Measurements from ENCODE around the gene EHBP1. TPM values are rescaled to one million over a fixed set of nuclear protein-coding genes. Genes with fewer than 3 reads are reported as not detected.

EHBP1 gene
- total and polyA plus RNA-seq, 7 experiments from 2014 or later = 12.3 to 31.5 (median 27.7) TPM

GRCh38 chr2:62765619-62766376, 60.3 kb downstream of the EHBP1 start:
- Histone ChIP-seq H3K27me3 (ENCODE audit: control insufficient read depth in 2 of 2, insufficient read depth in 2 of 2, low read length in 2 of 2) (no peaks in the 10 kb centered on the region), H3K9me3 (ENCODE audit: control insufficient read depth in 2 of 3, low read length in 3 of 3) (no peaks in the 10 kb centered on the region), H3K36me3 (ENCODE audit: control insufficient read depth in 2 of 3, insufficient read depth in 3 of 3, low read length in 3 of 3) (no peaks in the 10 kb centered on the region), H3K27ac (ENCODE audit: low read depth, low read length) (no peak overlapping the region), H3K4me1 (ENCODE audit: control insufficient read depth in 2 of 2, insufficient read depth in 2 of 2, low read length in 2 of 2) (no peaks in the 10 kb centered on the region), H3K4me3 (ENCODE audit: low read length) (no peak overlapping the region)
- intact Hi-C loops (cut with micrococcal nuclease) = no loop called here
- POLR2A ChIA-PET = no interaction called here
- peaks cover 3 to 35% (median 4%) of the 10 kb centered on the region in 5 donors for H3K36me3 Mint-ChIP-seq
- H3K9me3 Mint-ChIP-seq = peaks cover 0 to 4% (median 0%) of the 10 kb centered on the region in 11 donors
- H3K27me3 Mint-ChIP-seq = no peaks in the 10 kb centered on the region
- H3K4me1 Mint-ChIP-seq = peaks cover 0 to 23% (median 12%) of the 10 kb centered on the region in 7 donors
- CTCF ChIA-PET = no interaction called here
- no peak overlapping the region for H3K4me3 Mint-ChIP-seq
- ATAC-seq (no peak), DNase-seq (no peak)
- no peak overlapping the region for H3K27ac Mint-ChIP-seq

- Histone ChIP-seq H3K4me1 (ENCODE audit: control insufficient read depth in 2 of 2, insufficient read depth in 2 of 2, low read length in 2 of 2) (no peaks in the 10 kb centered on the region), H3K27ac (ENCODE audit: low read depth, low read length) (no peak overlapping the region), H3K27me3 (ENCODE audit: control insufficient read depth in 2 of 2, insufficient read depth in 2 of 2, low read length in 2 of 2) (no peaks in the 10 kb centered on the region), H3K36me3 (ENCODE audit: control insufficient read depth in 2 of 3, insufficient read depth in 3 of 3, low read length in 3 of 3) (no peaks in the 10 kb centered on the region), H3K4me3 (ENCODE audit: low read length) (no peak overlapping the region), H3K9me3 (ENCODE audit: control insufficient read depth in 2 of 3, low read length in 3 of 3) (no peaks in the 10 kb centered on the region)
- POLR2A ChIA-PET = no interaction called here
- peaks cover 0 to 4% (median 0%) of the 10 kb centered on the region in 11 donors for H3K9me3 Mint-ChIP-seq
- CTCF ChIA-PET = interaction anchor here (1.2 kb wide), 1 partner anchor 311 kb away, joined by 3 read pairs; no protein-coding TSS in a partner anchor
- ATAC-seq (no peak), DNase-seq (no peak)
- no peak overlapping the region for H3K4me3 Mint-ChIP-seq
- H3K27me3 Mint-ChIP-seq = no peaks in the 10 kb centered on the region
- intact Hi-C loops (cut with micrococcal nuclease) = no loop called here
- H3K4me1 Mint-ChIP-seq = peaks cover 0 to 16% (median 6%) of the 10 kb centered on the region in 7 donors
- H3K36me3 Mint-ChIP-seq = peaks cover 3 to 30% (median 4%) of the 10 kb centered on the region in 5 donors
- H3K27ac Mint-ChIP-seq = peak overlapping the region in 1 of 9 donors; percentile 36
Observed at GRCh38 chr2:62768615-62769014, 63.1 kb downstream of the EHBP1 start.

GRCh38 chr2:62770629-62771028, 65.1 kb downstream of the EHBP1 start:
- Mint-ChIP-seq H3K27ac (no peak overlapping the region), H3K9me3 (peaks cover 0 to 4% (median 0%) of the 10 kb centered on the region in 11 donors), H3K4me3 (no peak overlapping the region), H3K27me3 (no peaks in the 10 kb centered on the region), H3K36me3 (peaks cover 3 to 30% (median 4%) of the 10 kb centered on the region in 5 donors), H3K4me1 (peaks cover 0 to 16% (median 6%) of the 10 kb centered on the region in 7 donors)
- no peak overlapping the region for H3K27ac ChIP-seq (ENCODE audit: low read depth, low read length)
- DNase-seq (no peak), ATAC-seq (no peak)
- H3K4me1 ChIP-seq (ENCODE audit: control insufficient read depth in 2 of 2, insufficient read depth in 2 of 2, low read length in 2 of 2) = no peaks in the 10 kb centered on the region
- H3K36me3 ChIP-seq (ENCODE audit: control insufficient read depth in 2 of 3, insufficient read depth in 3 of 3, low read length in 3 of 3) = no peaks in the 10 kb centered on the region
- H3K9me3 ChIP-seq (ENCODE audit: control insufficient read depth in 2 of 3, low read length in 3 of 3) = no peaks in the 10 kb centered on the region
- POLR2A ChIA-PET = no interaction called here
- CTCF ChIA-PET = interaction anchor here (8.3 kb wide), 1 partner anchor 315 kb away, joined by 95 read pairs; no protein-coding TSS in a partner anchor
- H3K4me3 ChIP-seq (ENCODE audit: low read length) = no peak overlapping the region
- no peaks in the 10 kb centered on the region for H3K27me3 ChIP-seq (ENCODE audit: control insufficient read depth in 2 of 2, insufficient read depth in 2 of 2, low read length in 2 of 2)
- intact Hi-C loops (cut with micrococcal nuclease) = no loop called here

- H3K9me3 Mint-ChIP-seq = peaks cover 0 to 4% (median 0%) of the 10 kb centered on the region in 11 donors
- no peaks in the 10 kb centered on the region for H3K27me3 ChIP-seq (ENCODE audit: control insufficient read depth in 2 of 2, insufficient read depth in 2 of 2, low read length in 2 of 2)
- no peaks in the 10 kb centered on the region for H3K27me3 Mint-ChIP-seq
- H3K27ac ChIP-seq (ENCODE audit: low read depth, low read length) = no peak overlapping the region
- H3K9me3 ChIP-seq (ENCODE audit: control insufficient read depth in 2 of 3, low read length in 3 of 3) = no peaks in the 10 kb centered on the region
- intact Hi-C loops (cut with micrococcal nuclease) = loop anchor here (1.0 to 5.0 kb wide), 4 partner anchors 68 to 856 kb away; no protein-coding TSS in a partner anchor
- peaks cover 0 to 10% (median 8%) of the 10 kb centered on the region in 7 donors for H3K4me1 Mint-ChIP-seq
- peak; percentile 73 for ATAC-seq
- H3K4me3 Mint-ChIP-seq = no peak overlapping the region
- peaks cover 0 to 15% (median 6%) of the 10 kb centered on the region in 5 donors for H3K36me3 Mint-ChIP-seq
- no peaks in the 10 kb centered on the region for H3K4me1 ChIP-seq (ENCODE audit: control insufficient read depth in 2 of 2, insufficient read depth in 2 of 2, low read length in 2 of 2)
- peak in 5 of 9 donors; percentile 16 to 43 (median 33) for DNase-seq
- ChIA-PET POLR2A (no interaction called here), CTCF (interaction anchor here (0.6 to 8.3 kb wide), 7 partner anchors 13 to 859 kb away, joined by 3 to 95 read pairs (median 3); no protein-coding TSS in a partner anchor)
- no peak overlapping the region for H3K4me3 ChIP-seq (ENCODE audit: low read length)
- H3K27ac Mint-ChIP-seq = no peak overlapping the region
- no peaks in the 10 kb centered on the region for H3K36me3 ChIP-seq (ENCODE audit: control insufficient read depth in 2 of 3, insufficient read depth in 3 of 3, low read length in 3 of 3)
Observed at GRCh38 chr2:62774555-62775366, 69.2 kb downstream of the EHBP1 start.

GRCh38 chr2:62775367-62775668, 69.8 kb downstream of the EHBP1 start:
- Mint-ChIP-seq H3K27me3 (no peaks in the 10 kb centered on the region), H3K4me1 (peaks cover 0 to 8% (median 6%) of the 10 kb centered on the region in 7 donors), H3K9me3 (peaks cover 0 to 3% (median 0%) of the 10 kb centered on the region in 11 donors), H3K27ac (no peak overlapping the region), H3K36me3 (peaks cover 0 to 15% (median 4%) of the 10 kb centered on the region in 5 donors), H3K4me3 (no peak overlapping the region)
- H3K4me1 ChIP-seq (ENCODE audit: control insufficient read depth in 2 of 2, insufficient read depth in 2 of 2, low read length in 2 of 2) = no peaks in the 10 kb centered on the region
- ChIA-PET POLR2A (no interaction called here), CTCF (interaction anchor here (0.6 to 8.3 kb wide), 8 partner anchors 12 to 860 kb away, joined by 3 to 95 read pairs (median 3); no protein-coding TSS in a partner anchor)
- no peak overlapping the region for H3K27ac ChIP-seq (ENCODE audit: low read depth, low read length)
- no peak for ATAC-seq
- DNase-seq = no peak
- intact Hi-C loops (cut with micrococcal nuclease) = loop anchor here (1.0 to 5.0 kb wide), 4 partner anchors 69 to 857 kb away; no protein-coding TSS in a partner anchor
- H3K4me3 ChIP-seq (ENCODE audit: low read length) = no peak overlapping the region
- H3K27me3 ChIP-seq (ENCODE audit: control insufficient read depth in 2 of 2, insufficient read depth in 2 of 2, low read length in 2 of 2) = no peaks in the 10 kb centered on the region
- H3K9me3 ChIP-seq (ENCODE audit: control insufficient read depth in 2 of 3, low read length in 3 of 3) = no peaks in the 10 kb centered on the region
- no peaks in the 10 kb centered on the region for H3K36me3 ChIP-seq (ENCODE audit: control insufficient read depth in 2 of 3, insufficient read depth in 3 of 3, low read length in 3 of 3)

- ChIA-PET POLR2A (no interaction called here), CTCF (no interaction called here)
- Mint-ChIP-seq H3K36me3 (peaks cover 7 to 16% (median 10%) of the 10 kb centered on the region in 5 donors), H3K27ac (no peak overlapping the region), H3K9me3 (peaks cover 0 to 8% (median 0%) of the 10 kb centered on the region in 11 donors), H3K4me3 (no peak overlapping the region), H3K27me3 (no peaks in the 10 kb centered on the region), H3K4me1 (peaks cover 0 to 6% (median 1%) of the 10 kb centered on the region in 7 donors)
- Histone ChIP-seq H3K4me3 (ENCODE audit: low read length) (no peak overlapping the region), H3K4me1 (ENCODE audit: control insufficient read depth in 2 of 2, insufficient read depth in 2 of 2, low read length in 2 of 2) (no peaks in the 10 kb centered on the region), H3K36me3 (ENCODE audit: control insufficient read depth in 2 of 3, insufficient read depth in 3 of 3, low read length in 3 of 3) (no peaks in the 10 kb centered on the region), H3K9me3 (ENCODE audit: control insufficient read depth in 2 of 3, low read length in 3 of 3) (no peaks in the 10 kb centered on the region), H3K27ac (ENCODE audit: low read depth, low read length) (no peak overlapping the region), H3K27me3 (ENCODE audit: control insufficient read depth in 2 of 2, insufficient read depth in 2 of 2, low read length in 2 of 2) (no peaks in the 10 kb centered on the region)
- DNase-seq = no peak
- ATAC-seq = no peak
- intact Hi-C loops (cut with micrococcal nuclease) = loop anchor here in 1 of 2 donors (10.0 kb wide), 1 partner anchor 641 kb away; no protein-coding TSS in a partner anchor
Observed at GRCh38 chr2:62783679-62784078, 78.2 kb downstream of the EHBP1 start.

All from naive thymus-derived CD4-positive, alpha-beta T cell (primary cell).